Measurements from ENCODE around the gene PNPO.

The PNPO gene

DNA sequence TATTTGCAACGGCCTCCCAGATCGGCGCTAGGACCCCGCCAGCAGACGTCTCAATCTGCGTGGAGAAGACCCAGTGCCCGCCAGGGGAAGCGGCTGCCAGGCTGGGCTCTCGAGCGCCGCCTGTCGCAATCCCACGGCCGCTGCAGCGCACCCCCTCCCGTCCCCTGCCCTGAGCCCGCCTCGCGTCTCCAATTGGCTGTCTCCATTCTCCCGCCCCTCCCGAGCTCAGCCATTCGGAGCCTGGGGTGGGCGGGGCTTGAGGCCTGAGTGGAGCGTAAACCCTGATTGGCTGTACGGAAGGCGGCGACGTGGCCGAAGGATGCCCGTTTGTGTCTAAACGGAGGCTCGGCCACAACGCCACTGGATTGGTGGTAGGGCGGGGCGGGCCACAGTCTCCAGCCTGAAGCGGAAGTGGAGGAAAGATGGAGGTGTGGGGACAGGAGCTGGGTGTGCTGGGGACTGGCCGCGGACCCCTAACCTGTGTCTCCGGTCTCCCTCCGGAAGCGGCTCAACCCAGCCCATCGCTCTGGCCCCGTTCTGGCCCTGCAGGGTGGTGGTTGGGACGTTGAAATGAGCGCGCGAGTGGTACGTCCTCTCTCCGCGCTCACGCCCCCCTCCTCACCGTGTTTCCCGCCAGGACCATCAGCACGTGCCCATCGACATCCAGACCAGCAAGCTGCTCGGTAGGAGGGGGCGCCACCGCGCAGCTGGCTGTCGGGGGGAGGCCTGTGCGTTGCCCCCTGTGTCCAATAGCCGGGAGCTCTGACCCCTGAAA, 29.5 kb downstream of the PNPO start, which contains the start of gene CDK5RAP3:
TSS of gene CDK5RAP3 (plus strand) at position 389 of the 775 bp plus-strand sequence. CDS start at position 423, 34 bp downstream.
- TF ChIP-seq, protein P1, sequence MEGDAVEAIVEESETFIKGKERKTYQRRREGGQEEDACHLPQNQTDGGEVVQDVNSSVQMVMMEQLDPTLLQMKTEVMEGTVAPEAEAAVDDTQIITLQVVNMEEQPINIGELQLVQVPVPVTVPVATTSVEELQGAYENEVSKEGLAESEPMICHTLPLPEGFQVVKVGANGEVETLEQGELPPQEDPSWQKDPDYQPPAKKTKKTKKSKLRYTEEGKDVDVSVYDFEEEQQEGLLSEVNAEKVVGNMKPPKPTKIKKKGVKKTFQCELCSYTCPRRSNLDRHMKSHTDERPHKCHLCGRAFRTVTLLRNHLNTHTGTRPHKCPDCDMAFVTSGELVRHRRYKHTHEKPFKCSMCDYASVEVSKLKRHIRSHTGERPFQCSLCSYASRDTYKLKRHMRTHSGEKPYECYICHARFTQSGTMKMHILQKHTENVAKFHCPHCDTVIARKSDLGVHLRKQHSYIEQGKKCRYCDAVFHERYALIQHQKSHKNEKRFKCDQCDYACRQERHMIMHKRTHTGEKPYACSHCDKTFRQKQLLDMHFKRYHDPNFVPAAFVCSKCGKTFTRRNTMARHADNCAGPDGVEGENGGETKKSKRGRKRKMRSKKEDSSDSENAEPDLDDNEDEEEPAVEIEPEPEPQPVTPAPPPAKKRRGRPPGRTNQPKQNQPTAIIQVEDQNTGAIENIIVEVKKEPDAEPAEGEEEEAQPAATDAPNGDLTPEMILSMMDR (IDR thresholded peaks at IDR 0.05; ENCODE audit: extremely low read depth, missing control alignments), result peak; percentile 82
- DNase-seq (ENCODE audit: low spot score), result peak; percentile 95

DNA sequence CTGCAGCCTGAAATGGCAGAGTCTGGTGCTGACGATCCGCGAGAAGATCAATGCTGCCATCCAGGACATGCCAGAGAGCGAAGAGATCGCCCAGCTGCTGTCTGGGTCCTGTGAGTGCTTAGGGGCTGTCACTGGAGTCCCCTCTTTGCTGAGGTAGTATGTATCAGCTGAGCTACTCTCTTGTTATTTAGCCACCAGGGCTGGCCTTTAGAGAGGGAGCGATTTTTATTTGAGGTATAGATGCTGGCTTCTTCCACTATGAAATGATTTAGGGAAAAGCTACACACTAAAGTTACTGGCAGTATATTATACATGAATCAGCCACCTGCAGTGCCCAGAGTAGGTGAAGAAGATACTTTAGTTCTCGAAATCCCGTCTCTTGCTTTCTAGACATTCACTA, 32.2 kb downstream of the PNPO start:
- TF ChIP-seq, protein P1 (IDR thresholded peaks at IDR 0.05; ENCODE audit: extremely low read depth, missing control alignments), result no peak
- DNase-seq (ENCODE audit: low spot score), result no peak

GRCh38 chr17:47975189-47975822, 33.9 kb downstream of the PNPO start:
- TF ChIP-seq, protein P1 (IDR thresholded peaks at IDR 0.05; ENCODE audit: extremely low read depth, missing control alignments), result no peak
- no peak for DNase-seq (ENCODE audit: low spot score)

DNA sequence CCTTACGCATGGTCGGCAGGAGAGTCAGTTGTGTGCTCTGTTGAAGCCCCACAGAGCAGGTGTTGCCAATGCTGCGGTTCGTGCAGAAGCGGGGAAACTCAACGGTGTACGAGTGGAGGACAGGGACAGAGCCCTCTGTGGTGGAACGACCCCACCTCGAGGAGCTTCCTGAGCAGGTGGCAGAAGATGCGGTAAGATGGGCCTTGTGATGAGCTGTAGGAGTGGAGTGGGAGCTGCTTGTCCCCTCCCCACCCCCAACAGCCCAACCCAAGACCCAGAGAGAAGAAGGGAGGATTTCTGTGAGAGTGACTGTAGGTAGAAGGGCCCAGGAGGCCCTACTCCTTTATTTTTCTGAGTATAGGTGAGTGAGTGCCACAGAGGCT, 34.4 kb downstream of the PNPO start:
- TF ChIP-seq, protein P1 (IDR thresholded peaks at IDR 0.05; ENCODE audit: extremely low read depth, missing control alignments), result no peak

GRCh38 chr17:47978324-47978723, 37.0 kb downstream of the PNPO start:
- TF ChIP-seq, protein P1 (IDR thresholded peaks at IDR 0.05; ENCODE audit: extremely low read depth, missing control alignments), result peak; percentile 40
- DNase-seq (ENCODE audit: low spot score), result peak; percentile 76

More for the DNA sequence above, 34.4 kb downstream of the PNPO start:
- DNase-seq (ENCODE audit: low spot score), result no peak

DNA sequence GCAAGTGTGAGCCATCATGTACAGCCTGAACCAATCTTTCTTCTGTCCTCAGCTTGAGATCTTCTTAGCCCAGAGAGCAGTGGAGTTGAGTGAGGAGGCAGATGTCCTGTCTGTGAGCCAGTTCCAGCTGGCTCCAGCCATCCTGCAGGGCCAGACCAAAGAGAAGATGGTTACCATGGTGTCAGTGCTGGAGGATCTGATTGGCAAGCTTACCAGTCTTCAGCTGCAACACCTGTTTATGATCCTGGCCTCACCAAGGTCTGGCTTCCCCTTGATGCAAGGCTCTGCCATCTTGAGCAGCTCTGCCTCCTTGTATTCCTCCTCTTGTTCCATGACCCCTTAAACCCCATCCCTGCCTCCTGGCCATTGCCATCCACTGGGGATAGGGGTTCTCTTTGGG, 39.2 kb downstream of the PNPO start:
- DNase-seq (ENCODE audit: low spot score), result no peak
- TF ChIP-seq, protein P1 (IDR thresholded peaks at IDR 0.05; ENCODE audit: extremely low read depth, missing control alignments), result no peak

DNA sequence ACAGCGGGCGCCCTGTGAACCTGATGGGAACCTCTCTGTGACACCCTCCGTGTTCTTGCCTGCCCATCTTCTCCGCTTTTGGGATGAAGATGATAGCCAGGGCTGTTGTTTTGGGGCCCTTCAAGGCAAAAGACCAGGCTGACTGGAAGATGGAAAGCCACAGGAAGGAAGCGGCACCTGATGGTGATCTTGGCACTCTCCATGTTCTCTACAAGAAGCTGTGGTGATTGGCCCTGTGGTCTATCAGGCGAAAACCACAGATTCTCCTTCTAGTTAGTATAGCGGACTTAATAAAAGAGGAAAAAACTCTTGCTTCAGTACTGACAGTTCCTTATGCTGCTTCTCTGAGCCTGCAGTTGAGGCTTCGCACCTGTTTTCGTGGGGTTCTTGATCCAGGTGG, 40.1 kb downstream of the PNPO start:
- TF ChIP-seq, protein P1 (IDR thresholded peaks at IDR 0.05; ENCODE audit: extremely low read depth, missing control alignments), result no peak
- no peak for DNase-seq (ENCODE audit: low spot score)
